Measurements from ENCODE around the gene ZP1.

- TF ChIP-seq ZNF274 (IDR thresholded peaks at IDR 0.05; ENCODE audit: low read depth, low read length) = no peak
- no peak for TF ChIP-seq YY1 (IDR thresholded peaks at IDR 0.05; ENCODE audit: insufficient read depth, insufficient read length)
- TF ChIP-seq SUZ12 (IDR thresholded peaks at IDR 0.05; ENCODE audit: extremely low read depth, insufficient read depth, insufficient read length) = no peak
Observed at GRCh38 chr11:60873533-60873932, 6.2 kb downstream of the ZP1 start.
